Panc1 (cell line): ENCODE measurements around the gene BRD4. TPM values are rescaled to one million over a fixed set of nuclear protein-coding genes. Genes with fewer than 3 reads are reported as not detected.

Source experiments
- ATAC-seq: fragments of 200-7000 bp; cut with Tn5 transposase; 2 replicates; pipeline ENCODE4 v1.9.1; 2020; ENCODE audit warnings: mild to moderate bottlenecking, moderate library complexity
- BruUV-seq: library from RNA; stranded (reverse); fragments of 400-500 nt; replicated peaks from 2 replicates; lab custom pipeline; 2021; lab: Mats Ljungman, UMichigan
- CTCF ChIA-PET: fragments of 300-600 bp; sonication (Branson Sonifier 250); formaldehyde crosslinking; loops from one replicate; lab custom pipeline; 2022; ENCODE audit warnings: antibody characterized with exemption; lab: Charles Lee
- POLR2A ChIA-PET: fragments of 300-600 bp; sonication (Branson Sonifier 250); formaldehyde crosslinking; loops from one replicate; lab custom pipeline; 2022; ENCODE audit warnings: antibody characterized with exemption; lab: Charles Lee
- DNase-seq: peaks from one replicate; pipeline ENCODE4 v3.0.0-alpha.2; 2010; ENCODE audit warnings: low read depth, low spot score
- H3K27ac ChIP-seq: 2 replicates; pipeline ENCODE4 v1.5.1; 2011; ENCODE audit warnings: mild to moderate bottlenecking, low read length, inconsistent platforms
- H3K27me3 ChIP-seq: fragments of 200-500 bp; sonication (Bioruptor generic); 2 replicates; pipeline ENCODE4 v1.6.0; 2014; ENCODE audit warnings: low read length, inconsistent platforms; ENCODE audit not compliant: control insufficient read depth, insufficient read depth
- H3K36me3 ChIP-seq: fragments of 200-500 bp; sonication (Bioruptor generic); 2 replicates; pipeline ENCODE4 v1.5.1; 2014; ENCODE audit warnings: inconsistent platforms, mild to moderate bottlenecking, low read length, moderate library complexity; ENCODE audit not compliant: control insufficient read depth, insufficient read depth
- H3K4me1 ChIP-seq: 2 replicates; pipeline ENCODE4 v1.5.1; 2011; ENCODE audit warnings: inconsistent platforms, mild to moderate bottlenecking, low read length, moderate library complexity; ENCODE audit not compliant: control insufficient read depth, insufficient read depth
- H3K4me3 ChIP-seq, 2 experiments: 2 replicates each; pipeline ENCODE4 v1.5.1; 2011 to 2012; ENCODE audit warnings: low read depth in 2 of 2, low read length in 2 of 2, mild to moderate bottlenecking in 2 of 2, inconsistent platforms in 1 of 2, moderate library complexity in 1 of 2
- H3K9me3 ChIP-seq: fragments of 200-500 bp; sonication (Bioruptor generic); 2 replicates; pipeline ENCODE4 v1.5.1; 2014; ENCODE audit warnings: low read depth, mild to moderate bottlenecking, inconsistent platforms, low read length, moderate library complexity; ENCODE audit not compliant: control insufficient read depth, insufficient read depth
- POLR2AphosphoS5 ChIP-seq: IDR thresholded peaks from 2 replicates; pipeline ENCODE4 v1.6.1; 2012; ENCODE audit warnings: mild to moderate bottlenecking, low read depth, low read length, moderate library complexity
- SIN3A ChIP-seq: IDR thresholded peaks from 2 replicates; pipeline ENCODE4 v1.6.1; 2012; ENCODE audit warnings: low read depth, mild to moderate bottlenecking, low read length, moderate library complexity, borderline replicate concordance; ENCODE audit not compliant: insufficient read depth
- TCF7L2 ChIP-seq: IDR thresholded peaks from 2 replicates; pipeline ENCODE4 v1.6.1; 2011; ENCODE audit warnings: mild to moderate bottlenecking, low read depth, low read length, inconsistent platforms
- in situ Hi-C: cut with HindIII; loops from 2 replicates; pipeline ENCODE4 v1.10.0; 2016; ENCODE audit warnings: low sequenced_read_pairs, low pct_unique_long_range_greater_than_20kb
- intact Hi-C: fragments of 100-400 bp; cut with micrococcal nuclease; formaldehyde crosslinking; loops from one replicate; pipeline ENCODE4 v1.10.0; 2022; ENCODE audit not compliant: unreplicated experiment
- total RNA-seq: library from RNA; stranded (reverse); gene quantifications from one replicate; pipeline ENCODE4 v1.2.1, GENCODE V29; 2021; ENCODE audit not compliant: unreplicated experiment
- TF ChIP-seq, protein P1 (sequence below): fragments of 450-650 bp; IDR thresholded peaks from 2 replicates; pipeline ENCODE4 v1.5.1; 2017; ENCODE audit warnings: mild to moderate bottlenecking
- TF ChIP-seq, protein P2 (sequence below), 2 experiments: IDR thresholded peaks; 2 replicates each; pipeline ENCODE4 v1.6.1; 2011 to 2012; ENCODE audit warnings: low read depth in 2 of 2, control low read depth in 1 of 2, low read length in 1 of 2, mild to moderate bottlenecking in 1 of 2, moderate library complexity in 1 of 2; ENCODE audit not compliant: insufficient read depth in 1 of 2

BRD4 gene
- total RNA-seq, 1 experiment from 2014 or later = 102 TPM

DNA sequence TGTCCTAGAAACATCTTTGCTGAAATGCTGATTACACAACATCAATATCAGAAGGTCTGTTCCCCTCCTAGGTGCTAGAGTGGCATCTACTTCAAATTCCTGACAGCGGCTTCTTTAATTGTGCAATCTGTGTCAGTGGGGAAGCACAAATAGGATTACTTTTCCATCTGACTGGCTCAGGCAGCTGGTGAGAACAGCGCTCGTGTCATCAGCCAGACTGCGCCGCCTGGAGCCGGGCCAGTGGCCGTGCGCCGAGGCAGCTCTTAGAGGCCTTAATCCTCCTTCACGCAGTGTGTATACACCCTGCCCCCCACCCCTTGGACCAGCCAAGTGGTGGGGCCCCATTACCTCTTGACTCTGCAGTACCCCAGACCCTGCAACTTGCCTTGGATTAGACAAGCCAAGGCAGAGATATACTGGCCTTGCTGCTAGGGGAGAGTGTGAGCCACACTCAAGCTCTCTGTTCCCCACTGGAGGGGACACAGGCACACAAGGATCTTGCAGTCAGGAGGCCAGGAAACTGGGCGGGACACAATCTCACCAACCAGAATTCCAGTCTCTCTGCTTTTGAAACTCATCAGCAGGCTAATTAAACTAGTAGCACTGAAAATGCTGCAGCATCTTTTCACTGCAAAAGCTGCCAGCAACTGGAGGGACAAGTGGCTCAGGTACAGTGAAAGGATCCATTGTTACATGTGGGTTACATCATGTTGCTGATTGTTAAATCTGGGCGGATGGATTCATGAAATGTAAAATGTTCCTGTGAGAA lies 51.2 kb downstream of the BRD4 start:
- ATAC-seq (peak; percentile 77), DNase-seq (no peak)
- H3K27me3 ChIP-seq = no peaks in the 10 kb centered on the region
- TF ChIP-seq TCF7L2 = no peak
- TF ChIP-seq, protein P1, sequence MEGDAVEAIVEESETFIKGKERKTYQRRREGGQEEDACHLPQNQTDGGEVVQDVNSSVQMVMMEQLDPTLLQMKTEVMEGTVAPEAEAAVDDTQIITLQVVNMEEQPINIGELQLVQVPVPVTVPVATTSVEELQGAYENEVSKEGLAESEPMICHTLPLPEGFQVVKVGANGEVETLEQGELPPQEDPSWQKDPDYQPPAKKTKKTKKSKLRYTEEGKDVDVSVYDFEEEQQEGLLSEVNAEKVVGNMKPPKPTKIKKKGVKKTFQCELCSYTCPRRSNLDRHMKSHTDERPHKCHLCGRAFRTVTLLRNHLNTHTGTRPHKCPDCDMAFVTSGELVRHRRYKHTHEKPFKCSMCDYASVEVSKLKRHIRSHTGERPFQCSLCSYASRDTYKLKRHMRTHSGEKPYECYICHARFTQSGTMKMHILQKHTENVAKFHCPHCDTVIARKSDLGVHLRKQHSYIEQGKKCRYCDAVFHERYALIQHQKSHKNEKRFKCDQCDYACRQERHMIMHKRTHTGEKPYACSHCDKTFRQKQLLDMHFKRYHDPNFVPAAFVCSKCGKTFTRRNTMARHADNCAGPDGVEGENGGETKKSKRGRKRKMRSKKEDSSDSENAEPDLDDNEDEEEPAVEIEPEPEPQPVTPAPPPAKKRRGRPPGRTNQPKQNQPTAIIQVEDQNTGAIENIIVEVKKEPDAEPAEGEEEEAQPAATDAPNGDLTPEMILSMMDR = no peak
- no peaks in the 10 kb centered on the region for H3K9me3 ChIP-seq
- ChIA-PET CTCF (interaction anchor here (0.5 kb wide), 1 partner anchor 99 kb away, joined by 5 read pairs; no protein-coding TSS in a partner anchor), POLR2A (no interaction called here)
- intact Hi-C loops (no loop called here), in situ Hi-C loops (no loop called here)
- H3K4me1 ChIP-seq = peaks cover 71% of the 10 kb centered on the region
- H3K36me3 ChIP-seq = no peaks in the 10 kb centered on the region
- peak overlapping the region in 1 of 2 experiments; percentile 0; a peak in 1 of 4 replicates for H3K4me3 ChIP-seq
- peak overlapping the region; percentile 82 for H3K27ac ChIP-seq
- TSS peak; percentile 38 for BruUV-seq

DNA sequence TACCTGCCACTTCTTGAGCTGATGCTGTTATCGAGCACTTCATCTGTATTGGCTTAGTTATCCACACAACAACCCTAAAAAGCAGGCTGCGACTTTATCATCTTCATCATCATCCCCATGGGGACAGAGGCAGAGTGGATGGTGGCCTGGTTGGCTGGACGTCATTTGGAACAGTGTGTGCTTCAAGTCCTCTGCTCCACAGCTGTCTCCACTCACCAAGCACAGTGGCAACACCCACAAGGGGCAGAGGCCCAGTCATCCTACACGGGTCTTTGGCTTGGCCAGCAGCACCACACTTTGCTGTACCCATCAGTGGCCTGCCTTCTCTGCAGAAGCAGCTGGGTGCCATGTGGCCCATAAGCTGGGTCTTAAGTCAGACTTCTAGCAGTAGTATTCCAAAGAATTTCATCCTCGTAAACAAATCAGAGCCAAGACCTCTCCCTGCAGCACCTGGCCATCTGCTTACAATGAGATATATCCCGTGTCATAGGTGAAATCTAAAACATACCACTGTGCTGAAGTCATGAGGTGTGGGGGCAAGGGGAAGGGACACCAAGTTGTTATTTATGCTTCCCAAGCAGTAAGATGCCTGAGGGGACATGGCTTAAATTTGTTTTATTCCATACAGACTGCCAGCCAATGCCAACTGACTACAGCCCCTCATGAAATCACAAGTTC lies 52.2 kb downstream of the BRD4 start:
- no TSS peak for BruUV-seq
- in situ Hi-C loops (no loop called here), intact Hi-C loops (no loop called here)
- POLR2A ChIA-PET = no interaction called here
- no peak for ATAC-seq
- Histone ChIP-seq H3K27me3 (no peaks in the 10 kb centered on the region), H3K4me3 (no peak overlapping the region; a peak in 1 of 4 replicates), H3K27ac (peak overlapping the region; percentile 82), H3K36me3 (no peaks in the 10 kb centered on the region), H3K4me1 (peaks cover 66% of the 10 kb centered on the region), H3K9me3 (no peaks in the 10 kb centered on the region)
- CTCF ChIA-PET = interaction anchor here (0.5 kb wide), 1 partner anchor 100 kb away, joined by 5 read pairs; no protein-coding TSS in a partner anchor
- DNase-seq = no peak
- TF ChIP-seq TCF7L2 (no peak), POLR2AphosphoS5 (no peak), SIN3A (no peak)
- TF ChIP-seq, protein P1 = no peak
- TF ChIP-seq, protein P2, sequence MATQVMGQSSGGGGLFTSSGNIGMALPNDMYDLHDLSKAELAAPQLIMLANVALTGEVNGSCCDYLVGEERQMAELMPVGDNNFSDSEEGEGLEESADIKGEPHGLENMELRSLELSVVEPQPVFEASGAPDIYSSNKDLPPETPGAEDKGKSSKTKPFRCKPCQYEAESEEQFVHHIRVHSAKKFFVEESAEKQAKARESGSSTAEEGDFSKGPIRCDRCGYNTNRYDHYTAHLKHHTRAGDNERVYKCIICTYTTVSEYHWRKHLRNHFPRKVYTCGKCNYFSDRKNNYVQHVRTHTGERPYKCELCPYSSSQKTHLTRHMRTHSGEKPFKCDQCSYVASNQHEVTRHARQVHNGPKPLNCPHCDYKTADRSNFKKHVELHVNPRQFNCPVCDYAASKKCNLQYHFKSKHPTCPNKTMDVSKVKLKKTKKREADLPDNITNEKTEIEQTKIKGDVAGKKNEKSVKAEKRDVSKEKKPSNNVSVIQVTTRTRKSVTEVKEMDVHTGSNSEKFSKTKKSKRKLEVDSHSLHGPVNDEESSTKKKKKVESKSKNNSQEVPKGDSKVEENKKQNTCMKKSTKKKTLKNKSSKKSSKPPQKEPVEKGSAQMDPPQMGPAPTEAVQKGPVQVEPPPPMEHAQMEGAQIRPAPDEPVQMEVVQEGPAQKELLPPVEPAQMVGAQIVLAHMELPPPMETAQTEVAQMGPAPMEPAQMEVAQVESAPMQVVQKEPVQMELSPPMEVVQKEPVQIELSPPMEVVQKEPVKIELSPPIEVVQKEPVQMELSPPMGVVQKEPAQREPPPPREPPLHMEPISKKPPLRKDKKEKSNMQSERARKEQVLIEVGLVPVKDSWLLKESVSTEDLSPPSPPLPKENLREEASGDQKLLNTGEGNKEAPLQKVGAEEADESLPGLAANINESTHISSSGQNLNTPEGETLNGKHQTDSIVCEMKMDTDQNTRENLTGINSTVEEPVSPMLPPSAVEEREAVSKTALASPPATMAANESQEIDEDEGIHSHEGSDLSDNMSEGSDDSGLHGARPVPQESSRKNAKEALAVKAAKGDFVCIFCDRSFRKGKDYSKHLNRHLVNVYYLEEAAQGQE (IDR thresholded peaks at IDR 0.05; ENCODE audit: insufficient read depth in 1 of 2, low read depth in 2 of 2, low read length in 1 of 2) = no peak
